HCT116 (cell line): ENCODE measurements around the gene KDM6B.

Experiments used
- CTCF ChIP-seq, 3 experiments: fragments of 200-600 bp in 1 of 3; sonication (generic) in 1 of 3; IDR thresholded peaks in 2 of 3; conservative IDR thresholded peaks in 1 of 3; 2 replicates each; pipeline ENCODE4 v1.5.1; 2012 to 2017; ENCODE audit warnings: low read depth in 2 of 3, low read length in 2 of 3, antibody characterized with exemption in 1 of 3, borderline replicate concordance in 1 of 3, control low read depth in 1 of 3, mild to moderate bottlenecking in 1 of 3, mixed read lengths in 1 of 3, mixed run types in 1 of 3, moderate library complexity in 1 of 3; ENCODE audit not compliant: insufficient read depth in 1 of 3
- POLR2A ChIP-seq: IDR thresholded peaks from 2 replicates; pipeline ENCODE4 v1.7.0; 2011; ENCODE audit warnings: borderline replicate concordance; ENCODE audit not compliant: insufficient read depth, insufficient read length; ENCODE audit errors: extremely low read depth
- SRF ChIP-seq: IDR thresholded peaks from 2 replicates; pipeline ENCODE4 v1.6.1; 2012; ENCODE audit warnings: low read depth
- YY1 ChIP-seq: IDR thresholded peaks from 2 replicates; pipeline ENCODE4 v1.6.1; 2011; ENCODE audit warnings: low read length, low read depth, moderate library complexity, mild to moderate bottlenecking; ENCODE audit not compliant: insufficient replicate concordance; ENCODE audit errors: extremely low read depth

- TF ChIP-seq POLR2A (no peak), SRF (no peak), CTCF (IDR thresholded peaks at IDR 0.05 in 2 of 3, conservative IDR thresholded peaks at IDR 0.05 in 1 of 3; ENCODE audit: borderline replicate concordance in 1 of 3, insufficient read depth in 1 of 3, low read depth in 2 of 3, low read length in 2 of 3) (no peak), YY1 (no peak)
Observed at GRCh38 chr17:7845359-7846062, 11.5 kb downstream of the KDM6B start.
